K562 (cell line): Measurements from ENCODE around the gene LRP3. TPM values are rescaled to one million over a fixed set of nuclear protein-coding genes. Genes with fewer than 3 reads are reported as not detected.

Source experiments
- CSDE1 ChIP-seq, 2 experiments: fragments of 450-650 bp; IDR thresholded peaks; 2 replicates each; pipeline ENCODE4 v1.6.1; 2016; ENCODE audit warnings: mild to moderate bottlenecking in 1 of 2
- CTBP1 ChIP-seq: fragments of 450-650 bp; IDR thresholded peaks from 2 replicates; pipeline ENCODE4 v1.6.1; 2016; ENCODE audit warnings: borderline replicate concordance
- HDAC1 ChIP-seq, 2 experiments: fragments of 450-650 bp; IDR thresholded peaks; 2 replicates each; pipeline ENCODE4 v1.6.1; 2016 to 2017; ENCODE audit warnings: inconsistent platforms in 1 of 2, mild to moderate bottlenecking in 1 of 2, moderate library complexity in 1 of 2
- HMGN3 ChIP-seq: IDR thresholded peaks from 2 replicates; pipeline ENCODE4 v1.6.1; 2011; ENCODE audit warnings: borderline replicate concordance, low read depth, mild to moderate bottlenecking, mixed read lengths, low read length; ENCODE audit not compliant: insufficient read length; ENCODE audit errors: extremely low read depth
- NFATC3 ChIP-seq: fragments of 450-650 bp; IDR thresholded peaks from 2 replicates; pipeline ENCODE4 v1.6.1; 2017; ENCODE audit warnings: mild to moderate bottlenecking
- PML ChIP-seq: IDR thresholded peaks from 2 replicates; pipeline ENCODE4 v1.6.1; 2012; ENCODE audit warnings: low read length, inconsistent platforms
- SMAD4 ChIP-seq: fragments of 250-450 bp; sonication (Bioruptor Pico); conservative IDR thresholded peaks from 2 replicates; pipeline ENCODE4 v1.8.0; 2021; ENCODE audit warnings: inconsistent platforms, mild to moderate bottlenecking, moderate library complexity
- TRIM28 ChIP-seq: fragments of 450-650 bp; IDR thresholded peaks from 2 replicates; pipeline ENCODE4 v1.6.1; 2017
- ZFX ChIP-seq: sonication (generic); formaldehyde crosslinking; IDR thresholded peaks from 2 replicates; pipeline ENCODE4 v1.8.0; 2022; ENCODE audit warnings: mild to moderate bottlenecking, missing genetic modification reagents, moderate library complexity
- ZNF57 ChIP-seq: fragments of 450-650 bp; formaldehyde crosslinking; IDR thresholded peaks from 2 replicates; pipeline ENCODE4 v1.4.0; 2020; ENCODE audit warnings: mild to moderate bottlenecking, moderate library complexity
- polyA plus RNA-seq, 8 experiments: library from polyadenylated mRNA; depleted of rRNA in 4 of 8; stranded (reverse) in 5 of 8; unstranded in 3 of 8; fragments of >200 nt; fragmentation: Nextera tagmentation in 2 of 8; fragmentation: Illumina TruSeq in 1 of 8; extraction: Ambion mirVana in 2 of 8; extraction: Trizol in 1 of 8; gene quantifications; 2 replicates each; pipeline versions ENCODE4 v1.2.1 to v1.2.3, GENCODE V29; 2011 to 2014; ENCODE audit warnings: inconsistent platforms in 1 of 8, missing spikeins in 1 of 8
- total RNA-seq, 7 experiments: library from RNA; depleted of rRNA in 6 of 7; stranded (reverse); fragments of >200 nt in 6 of 7; fragmentation: Illumina TruSeq in 2 of 7; extraction: Trizol in 2 of 7; gene quantifications; 2 replicates each; pipeline versions ENCODE4 v1.2.1 to v1.2.3, GENCODE V29; 2011 to 2021; ENCODE audit warnings: low replicate concordance in 1 of 7
- TF ChIP-seq, protein P1 (sequence below), 2 experiments: fragments of 450-650 bp; IDR thresholded peaks; 2 replicates each; pipeline ENCODE4 v1.6.1; 2016; ENCODE audit warnings: mild to moderate bottlenecking in 2 of 2, borderline replicate concordance in 1 of 2, low read depth in 1 of 2, moderate library complexity in 1 of 2
- TF ChIP-seq, protein P2 (sequence below): fragments of 250-450 bp; sonication (Bioruptor Pico); IDR thresholded peaks from 2 replicates; pipeline ENCODE4 v1.9.0; 2021; ENCODE audit warnings: mild to moderate bottlenecking, inconsistent platforms
- TF ChIP-seq, protein P3 (sequence below): fragments of 450-650 bp; IDR thresholded peaks from 2 replicates; pipeline ENCODE4 v1.6.1; 2016; ENCODE audit warnings: antibody characterized with exemption
- TF ChIP-seq, protein P4 (sequence below), 3 experiments: IDR thresholded peaks in 2 of 3; conservative IDR thresholded peaks in 1 of 3; 2 replicates each; pipeline ENCODE4 v1.5.1; 2011 to 2012; ENCODE audit warnings: low read length in 3 of 3, mild to moderate bottlenecking in 3 of 3, control low read depth in 2 of 3, improper control_type of control experiment in 1 of 3, inconsistent platforms in 1 of 3, low read depth in 1 of 3, mixed read lengths in 1 of 3, moderate library complexity in 1 of 3; ENCODE audit not compliant: insufficient read depth in 2 of 3

The LRP3 gene
- total and polyA plus RNA-seq, 9 of the 15 experiments (the other 6 are each of a cell fraction or from before 2014, with no cell fraction given): 0.29 TPM; not detected in 8

DNA sequence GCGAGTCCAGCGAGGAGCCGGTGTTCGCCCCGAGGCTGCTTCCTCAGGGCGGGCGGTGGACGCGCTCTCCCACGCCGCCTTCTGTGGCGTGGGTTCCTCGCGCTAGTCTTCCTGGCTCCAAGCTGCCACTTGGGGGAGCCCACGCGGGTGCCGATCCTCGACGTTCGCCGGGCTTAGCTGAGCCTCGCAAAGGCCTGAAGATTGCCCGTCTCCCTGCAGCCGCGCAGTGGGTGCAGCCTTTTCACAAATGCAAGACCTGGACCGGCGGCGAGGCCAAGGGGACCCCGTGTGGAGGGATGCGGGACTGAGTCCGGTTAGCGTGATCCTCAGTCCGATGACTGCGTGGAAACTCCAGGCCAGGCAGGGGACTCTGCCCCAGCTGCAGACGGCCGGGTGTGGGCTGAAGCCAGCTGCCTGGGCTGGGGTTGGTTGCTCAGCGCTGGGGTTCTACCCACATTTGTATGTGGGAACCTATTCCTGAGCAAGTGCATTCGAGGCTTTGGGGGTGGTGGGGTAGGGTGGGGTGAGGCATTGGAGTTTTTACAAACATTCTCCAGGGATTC, 16.6 kb upstream of the LRP3 start (continued):
- TF ChIP-seq HMGN3 (peak; percentile 59), CTBP1 (peak; percentile 37; the same call in 1 of the 2 replicates), ZFX (peak; percentile 54), NFATC3 (no peak), HDAC1 (IDR thresholded peaks at IDR 0.05) (peak in 1 of 2 experiments; percentile 83; a peak in 2 of 4 replicates), SMAD4 (peak; percentile 73), CSDE1 (IDR thresholded peaks at IDR 0.05) (0 out of 4 replicates have a peak, but pooled peaks of 1 of the 2 experiments have one; percentile 4), PML (no peak), ZNF57 (no peak), TRIM28 (no peak)
- TF ChIP-seq, protein P1, sequence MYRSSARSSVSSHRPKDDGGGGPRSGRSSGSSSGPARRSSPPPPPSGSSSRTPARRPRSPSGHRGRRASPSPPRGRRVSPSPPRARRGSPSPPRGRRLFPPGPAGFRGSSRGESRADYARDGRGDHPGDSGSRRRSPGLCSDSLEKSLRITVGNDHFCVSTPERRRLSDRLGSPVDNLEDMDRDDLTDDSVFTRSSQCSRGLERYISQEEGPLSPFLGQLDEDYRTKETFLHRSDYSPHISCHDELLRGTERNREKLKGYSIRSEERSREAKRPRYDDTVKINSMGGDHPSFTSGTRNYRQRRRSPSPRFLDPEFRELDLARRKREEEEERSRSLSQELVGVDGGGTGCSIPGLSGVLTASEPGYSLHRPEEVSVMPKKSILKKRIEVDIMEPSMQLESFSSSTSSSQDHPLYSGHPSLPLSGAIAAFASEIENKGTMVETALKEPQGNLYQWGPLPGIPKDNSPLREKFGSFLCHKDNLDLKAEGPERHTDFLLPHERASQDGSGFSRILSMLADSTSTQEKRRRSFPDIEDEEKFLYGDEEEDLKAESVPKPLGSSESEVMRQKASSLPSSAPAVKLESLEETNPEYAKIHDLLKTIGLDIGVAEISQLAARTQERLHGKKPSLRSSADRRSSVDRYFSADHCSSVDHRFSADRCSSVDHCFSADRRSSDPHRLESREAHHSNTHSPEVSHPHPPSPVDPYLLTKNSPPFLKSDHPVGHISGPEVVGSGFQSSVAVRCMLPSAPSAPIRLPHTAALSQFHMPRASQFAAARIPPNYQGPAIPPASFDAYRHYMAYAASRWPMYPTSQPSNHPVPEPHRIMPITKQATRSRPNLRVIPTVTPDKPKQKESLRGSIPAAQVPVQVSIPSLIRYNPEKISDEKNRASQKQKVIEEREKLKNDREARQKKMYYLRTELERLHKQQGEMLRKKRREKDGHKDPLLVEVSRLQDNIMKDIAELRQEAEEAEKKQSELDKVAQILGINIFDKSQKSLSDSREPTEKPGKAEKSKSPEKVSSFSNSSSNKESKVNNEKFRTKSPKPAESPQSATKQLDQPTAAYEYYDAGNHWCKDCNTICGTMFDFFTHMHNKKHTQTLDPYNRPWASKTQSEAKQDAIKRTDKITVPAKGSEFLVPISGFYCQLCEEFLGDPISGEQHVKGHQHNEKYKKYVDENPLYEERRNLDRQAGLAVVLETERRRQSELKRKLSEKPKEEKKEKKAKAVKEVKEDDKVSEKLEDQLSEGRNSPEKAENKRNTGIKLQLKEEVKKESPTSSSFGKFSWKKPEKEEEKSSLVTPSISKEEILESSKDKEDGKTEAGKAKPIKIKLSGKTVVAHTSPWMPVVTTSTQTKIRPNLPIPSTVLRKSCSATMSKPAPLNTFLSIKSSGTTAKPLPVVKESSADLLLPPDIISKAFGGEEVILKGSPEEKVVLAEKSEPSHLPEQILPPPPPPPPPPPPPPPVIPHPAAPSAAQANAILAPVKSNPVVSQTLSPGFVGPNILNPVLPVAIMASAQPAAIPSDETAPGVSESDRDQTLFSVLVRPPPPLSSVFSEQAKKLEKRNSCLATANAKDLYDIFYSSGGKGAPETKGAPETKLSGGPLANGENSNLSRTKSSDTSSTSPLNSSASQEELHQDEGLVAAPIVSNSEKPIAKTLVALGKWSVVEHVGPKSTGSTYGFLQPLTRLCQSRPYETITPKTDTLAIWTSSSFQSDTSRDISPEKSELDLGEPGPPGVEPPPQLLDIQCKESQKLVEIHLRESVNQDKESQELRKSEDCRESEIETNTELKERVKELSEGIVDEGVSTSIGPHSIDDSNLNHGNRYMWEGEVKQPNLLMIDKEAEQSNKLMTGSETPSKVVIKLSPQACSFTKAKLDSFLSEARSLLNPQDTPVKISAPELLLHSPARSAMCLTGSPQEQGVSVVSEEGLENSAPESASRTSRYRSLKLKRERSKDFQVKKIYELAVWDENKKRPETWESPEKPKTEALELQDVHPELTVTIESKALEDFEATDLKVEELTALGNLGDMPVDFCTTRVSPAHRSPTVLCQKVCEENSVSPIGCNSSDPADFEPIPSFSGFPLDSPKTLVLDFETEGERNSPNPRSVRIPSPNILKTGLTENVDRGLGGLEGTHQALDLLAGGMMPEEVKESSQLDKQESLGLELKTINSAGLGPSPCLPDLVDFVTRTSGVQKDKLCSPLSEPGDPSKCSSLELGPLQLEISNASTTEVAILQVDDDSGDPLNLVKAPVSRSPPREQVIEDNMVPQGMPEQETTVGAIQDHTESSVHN (IDR thresholded peaks at IDR 0.05; ENCODE audit: borderline replicate concordance in 1 of 2, low read depth in 1 of 2): no peak
- TF ChIP-seq, protein P2, sequence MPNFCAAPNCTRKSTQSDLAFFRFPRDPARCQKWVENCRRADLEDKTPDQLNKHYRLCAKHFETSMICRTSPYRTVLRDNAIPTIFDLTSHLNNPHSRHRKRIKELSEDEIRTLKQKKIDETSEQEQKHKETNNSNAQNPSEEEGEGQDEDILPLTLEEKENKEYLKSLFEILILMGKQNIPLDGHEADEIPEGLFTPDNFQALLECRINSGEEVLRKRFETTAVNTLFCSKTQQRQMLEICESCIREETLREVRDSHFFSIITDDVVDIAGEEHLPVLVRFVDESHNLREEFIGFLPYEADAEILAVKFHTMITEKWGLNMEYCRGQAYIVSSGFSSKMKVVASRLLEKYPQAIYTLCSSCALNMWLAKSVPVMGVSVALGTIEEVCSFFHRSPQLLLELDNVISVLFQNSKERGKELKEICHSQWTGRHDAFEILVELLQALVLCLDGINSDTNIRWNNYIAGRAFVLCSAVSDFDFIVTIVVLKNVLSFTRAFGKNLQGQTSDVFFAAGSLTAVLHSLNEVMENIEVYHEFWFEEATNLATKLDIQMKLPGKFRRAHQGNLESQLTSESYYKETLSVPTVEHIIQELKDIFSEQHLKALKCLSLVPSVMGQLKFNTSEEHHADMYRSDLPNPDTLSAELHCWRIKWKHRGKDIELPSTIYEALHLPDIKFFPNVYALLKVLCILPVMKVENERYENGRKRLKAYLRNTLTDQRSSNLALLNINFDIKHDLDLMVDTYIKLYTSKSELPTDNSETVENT: no peak
- TF ChIP-seq, protein P3, sequence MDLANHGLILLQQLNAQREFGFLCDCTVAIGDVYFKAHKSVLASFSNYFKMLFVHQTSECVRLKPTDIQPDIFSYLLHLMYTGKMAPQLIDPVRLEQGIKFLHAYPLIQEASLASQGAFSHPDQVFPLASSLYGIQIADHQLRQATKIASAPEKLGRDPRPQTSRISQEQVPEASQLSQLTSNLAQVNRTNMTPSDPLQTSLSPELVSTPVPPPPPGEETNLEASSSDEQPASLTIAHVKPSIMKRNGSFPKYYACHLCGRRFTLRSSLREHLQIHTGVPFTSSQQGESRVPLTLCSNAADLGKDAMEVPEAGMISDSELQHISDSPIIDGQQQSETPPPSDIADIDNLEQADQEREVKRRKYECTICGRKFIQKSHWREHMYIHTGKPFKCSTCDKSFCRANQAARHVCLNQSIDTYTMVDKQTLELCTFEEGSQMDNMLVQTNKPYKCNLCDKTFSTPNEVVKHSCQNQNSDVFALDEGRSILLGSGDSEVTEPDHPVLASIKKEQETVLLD: peak; percentile 15
- TF ChIP-seq, protein P4, sequence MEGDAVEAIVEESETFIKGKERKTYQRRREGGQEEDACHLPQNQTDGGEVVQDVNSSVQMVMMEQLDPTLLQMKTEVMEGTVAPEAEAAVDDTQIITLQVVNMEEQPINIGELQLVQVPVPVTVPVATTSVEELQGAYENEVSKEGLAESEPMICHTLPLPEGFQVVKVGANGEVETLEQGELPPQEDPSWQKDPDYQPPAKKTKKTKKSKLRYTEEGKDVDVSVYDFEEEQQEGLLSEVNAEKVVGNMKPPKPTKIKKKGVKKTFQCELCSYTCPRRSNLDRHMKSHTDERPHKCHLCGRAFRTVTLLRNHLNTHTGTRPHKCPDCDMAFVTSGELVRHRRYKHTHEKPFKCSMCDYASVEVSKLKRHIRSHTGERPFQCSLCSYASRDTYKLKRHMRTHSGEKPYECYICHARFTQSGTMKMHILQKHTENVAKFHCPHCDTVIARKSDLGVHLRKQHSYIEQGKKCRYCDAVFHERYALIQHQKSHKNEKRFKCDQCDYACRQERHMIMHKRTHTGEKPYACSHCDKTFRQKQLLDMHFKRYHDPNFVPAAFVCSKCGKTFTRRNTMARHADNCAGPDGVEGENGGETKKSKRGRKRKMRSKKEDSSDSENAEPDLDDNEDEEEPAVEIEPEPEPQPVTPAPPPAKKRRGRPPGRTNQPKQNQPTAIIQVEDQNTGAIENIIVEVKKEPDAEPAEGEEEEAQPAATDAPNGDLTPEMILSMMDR (IDR thresholded peaks at IDR 0.05 in 2 of 3, conservative IDR thresholded peaks at IDR 0.05 in 1 of 3; ENCODE audit: insufficient read depth in 2 of 3, low read depth in 1 of 3, low read length in 3 of 3): peak; percentile 44 to 52 (median 46)
